Measurements from ENCODE around the gene LMNTD2.
A peak's percentile ranks its signal among the peaks of the same experiment; 100 is the strongest.
"Not testable (repeated sequence)": the region's sequence is repeated elsewhere in the genome, so short reads cannot be mapped to it uniquely, and the experiment has no call there.

LMNTD2 gene

GRCh38 chr11:579830-580601 lies 19.5 kb upstream of the LMNTD2 start:
- Mint-ChIP-seq H3K27me3 (no peaks in the 10 kb centered on the region), H3K4me1 (peaks cover 46% of the 10 kb centered on the region), H3K36me3 (ENCODE audit: insufficient read depth) (peaks cover 26% of the 10 kb centered on the region), H3K27ac (ENCODE audit: low read depth) (no peak overlapping the region), H3K9me3 (no peaks in the 10 kb centered on the region), H3K4me3 (peak overlapping the region; percentile 15)
- no peak for ATAC-seq (replicated peaks; ENCODE audit: extremely low read depth, poor library complexity, severe bottlenecking)
- no peak for DNase-seq (ENCODE audit: low spot score in 2 of 2)

GRCh38 chr11:578276-579035 lies 17.9 kb upstream of the LMNTD2 start:
- peak overlapping the region; percentile 78 for H3K4me3 Mint-ChIP-seq
- peaks cover 24% of the 10 kb centered on the region for H3K36me3 Mint-ChIP-seq (ENCODE audit: insufficient read depth)
- no peak for ATAC-seq (replicated peaks; ENCODE audit: extremely low read depth, poor library complexity, severe bottlenecking)
- DNase-seq (ENCODE audit: low spot score in 2 of 2): no peak
- peaks cover 51% of the 10 kb centered on the region for H3K4me1 Mint-ChIP-seq
- no peaks in the 10 kb centered on the region for H3K9me3 Mint-ChIP-seq
- H3K27ac Mint-ChIP-seq (ENCODE audit: low read depth): no peak overlapping the region
- H3K27me3 Mint-ChIP-seq: no peaks in the 10 kb centered on the region

GRCh38 chr11:577611-577894 lies 17.0 kb upstream of the LMNTD2 start:
- no peak for ATAC-seq (replicated peaks; ENCODE audit: extremely low read depth, poor library complexity, severe bottlenecking)
- peaks cover 51% of the 10 kb centered on the region for H3K4me1 Mint-ChIP-seq
- H3K27me3 Mint-ChIP-seq: no peaks in the 10 kb centered on the region
- no peak for DNase-seq (ENCODE audit: low spot score in 2 of 2)
- peak overlapping the region; percentile 78 for H3K4me3 Mint-ChIP-seq
- no peaks in the 10 kb centered on the region for H3K9me3 Mint-ChIP-seq
- peak overlapping the region; percentile 25 for H3K27ac Mint-ChIP-seq (ENCODE audit: low read depth)
- H3K36me3 Mint-ChIP-seq (ENCODE audit: insufficient read depth): peaks cover 22% of the 10 kb centered on the region

GRCh38 chr11:576811-577610 lies 16.5 kb upstream of the LMNTD2 start:
- DNase-seq (ENCODE audit: low spot score in 2 of 2) (no peak), ATAC-seq (replicated peaks; ENCODE audit: extremely low read depth, poor library complexity, severe bottlenecking) (no peak)
- Mint-ChIP-seq H3K36me3 (ENCODE audit: insufficient read depth) (peaks cover 20% of the 10 kb centered on the region), H3K9me3 (no peaks in the 10 kb centered on the region), H3K27me3 (no peaks in the 10 kb centered on the region), H3K27ac (ENCODE audit: low read depth) (peak overlapping the region; percentile 25), H3K4me3 (peak overlapping the region; percentile 78), H3K4me1 (peaks cover 51% of the 10 kb centered on the region)

- no peaks in the 10 kb centered on the region for H3K9me3 Mint-ChIP-seq
Observed at GRCh38 chr11:575996-576768, 15.6 kb upstream of the LMNTD2 start, which contains the start of gene PHRF1. Gene PHRF1, plus strand, starts transcription at chr11:576470. Its CDS starts 5,043 bp downstream, at chr11:581513.

GRCh38 chr11:575313-575995 lies 14.9 kb upstream of the LMNTD2 start:
- Mint-ChIP-seq H3K4me3 (peak overlapping the region; percentile 93), H3K4me1 (peaks cover 39% of the 10 kb centered on the region), H3K27ac (ENCODE audit: low read depth) (peak overlapping the region; percentile 94), H3K36me3 (ENCODE audit: insufficient read depth) (peaks cover 7% of the 10 kb centered on the region), H3K27me3 (no peaks in the 10 kb centered on the region), H3K9me3 (no peaks in the 10 kb centered on the region)
- DNase-seq (ENCODE audit: low spot score in 2 of 2) (peak in 1 of 2 donors; percentile 51), ATAC-seq (replicated peaks; ENCODE audit: extremely low read depth, poor library complexity, severe bottlenecking) (peak; percentile 34)

More at GRCh38 chr11:575996-576768, 15.6 kb upstream of the LMNTD2 start, which contains the start of gene PHRF1:
- peak; percentile 88 for ATAC-seq (replicated peaks; ENCODE audit: extremely low read depth, poor library complexity, severe bottlenecking)
- peak within 1 kb of the TSS; percentile 94 for H3K27ac Mint-ChIP-seq (ENCODE audit: low read depth)
- peaks cover 11% of the 10 kb centered on the region for H3K36me3 Mint-ChIP-seq (ENCODE audit: insufficient read depth)
- peak; percentile 93 to 95 for DNase-seq (ENCODE audit: low spot score in 2 of 2)
- peaks cover 43% of the 10 kb centered on the region for H3K4me1 Mint-ChIP-seq
- H3K27me3 Mint-ChIP-seq: no peaks in the 10 kb centered on the region
- H3K4me3 Mint-ChIP-seq: peak within 1 kb of the TSS; percentile 93

- Mint-ChIP-seq H3K27ac (ENCODE audit: low read depth) (no peak overlapping the region), H3K4me3 (peak overlapping the region; percentile 93), H3K4me1 (peaks cover 32% of the 10 kb centered on the region), H3K9me3 (no peaks in the 10 kb centered on the region), H3K27me3 (no peaks in the 10 kb centered on the region), H3K36me3 (ENCODE audit: insufficient read depth) (peaks cover 10% of the 10 kb centered on the region)
- DNase-seq (ENCODE audit: low spot score in 2 of 2): no peak
- ATAC-seq (replicated peaks; ENCODE audit: extremely low read depth, poor library complexity, severe bottlenecking): no peak
Observed at GRCh38 chr11:574632-575312, 14.2 kb upstream of the LMNTD2 start.

- DNase-seq (ENCODE audit: low spot score in 2 of 2); H3K27ac Mint-ChIP-seq (ENCODE audit: low read depth); H3K4me3 Mint-ChIP-seq; H3K27me3 Mint-ChIP-seq; H3K9me3 Mint-ChIP-seq; ATAC-seq (replicated peaks; ENCODE audit: extremely low read depth, poor library complexity, severe bottlenecking): not testable (repeated sequence)
- Mint-ChIP-seq H3K36me3 (ENCODE audit: insufficient read depth) (peaks cover 11% of the 10 kb centered on the region), H3K4me1 (peaks cover 25% of the 10 kb centered on the region)
Observed at GRCh38 chr11:574031-574570, 13.6 kb upstream of the LMNTD2 start.

GRCh38 chr11:573146-573759 lies 12.7 kb upstream of the LMNTD2 start:
- no peaks in the 10 kb centered on the region for H3K9me3 Mint-ChIP-seq
- H3K4me1 Mint-ChIP-seq: peaks cover 18% of the 10 kb centered on the region
- DNase-seq (ENCODE audit: low spot score in 2 of 2) (no peak), ATAC-seq (replicated peaks; ENCODE audit: extremely low read depth, poor library complexity, severe bottlenecking) (no peak)
- no peaks in the 10 kb centered on the region for H3K27me3 Mint-ChIP-seq
- peaks cover 11% of the 10 kb centered on the region for H3K36me3 Mint-ChIP-seq (ENCODE audit: insufficient read depth)
- no peak overlapping the region for H3K4me3 Mint-ChIP-seq
- no peak overlapping the region for H3K27ac Mint-ChIP-seq (ENCODE audit: low read depth)

GRCh38 chr11:571802-572185 lies 11.3 kb upstream of the LMNTD2 start:
- ATAC-seq (replicated peaks; ENCODE audit: extremely low read depth, poor library complexity, severe bottlenecking) (no peak), DNase-seq (ENCODE audit: low spot score in 2 of 2) (no peak)
- no peaks in the 10 kb centered on the region for H3K27me3 Mint-ChIP-seq
- H3K4me1 Mint-ChIP-seq: peaks cover 8% of the 10 kb centered on the region
- no peak overlapping the region for H3K4me3 Mint-ChIP-seq
- H3K9me3 Mint-ChIP-seq: no peaks in the 10 kb centered on the region
- H3K36me3 Mint-ChIP-seq (ENCODE audit: insufficient read depth): peaks cover 14% of the 10 kb centered on the region
- no peak overlapping the region for H3K27ac Mint-ChIP-seq (ENCODE audit: low read depth)
